ENCODE data around the gene GSKIP.

DNA sequence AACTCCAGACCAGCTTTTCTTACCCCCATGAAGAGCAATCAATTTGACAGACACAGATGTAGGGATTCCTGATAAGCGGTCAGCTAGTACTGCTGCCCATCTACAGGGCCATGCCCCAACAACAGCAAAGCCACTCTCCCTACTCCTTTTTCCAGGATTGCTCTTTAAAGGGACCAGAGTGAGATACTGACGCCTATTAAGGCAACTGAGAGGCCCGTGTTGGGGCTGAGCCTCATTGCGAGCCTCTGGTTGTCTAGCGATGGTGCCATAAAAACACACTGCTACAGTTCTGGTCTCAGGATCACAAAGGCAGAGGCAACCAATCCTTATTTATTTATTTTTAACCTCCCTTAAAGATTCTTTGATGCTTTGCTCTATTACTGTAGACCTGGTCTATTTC is 59.7 kb downstream of the GSKIP start:
- TF ChIP-seq, protein P1, sequence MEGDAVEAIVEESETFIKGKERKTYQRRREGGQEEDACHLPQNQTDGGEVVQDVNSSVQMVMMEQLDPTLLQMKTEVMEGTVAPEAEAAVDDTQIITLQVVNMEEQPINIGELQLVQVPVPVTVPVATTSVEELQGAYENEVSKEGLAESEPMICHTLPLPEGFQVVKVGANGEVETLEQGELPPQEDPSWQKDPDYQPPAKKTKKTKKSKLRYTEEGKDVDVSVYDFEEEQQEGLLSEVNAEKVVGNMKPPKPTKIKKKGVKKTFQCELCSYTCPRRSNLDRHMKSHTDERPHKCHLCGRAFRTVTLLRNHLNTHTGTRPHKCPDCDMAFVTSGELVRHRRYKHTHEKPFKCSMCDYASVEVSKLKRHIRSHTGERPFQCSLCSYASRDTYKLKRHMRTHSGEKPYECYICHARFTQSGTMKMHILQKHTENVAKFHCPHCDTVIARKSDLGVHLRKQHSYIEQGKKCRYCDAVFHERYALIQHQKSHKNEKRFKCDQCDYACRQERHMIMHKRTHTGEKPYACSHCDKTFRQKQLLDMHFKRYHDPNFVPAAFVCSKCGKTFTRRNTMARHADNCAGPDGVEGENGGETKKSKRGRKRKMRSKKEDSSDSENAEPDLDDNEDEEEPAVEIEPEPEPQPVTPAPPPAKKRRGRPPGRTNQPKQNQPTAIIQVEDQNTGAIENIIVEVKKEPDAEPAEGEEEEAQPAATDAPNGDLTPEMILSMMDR (IDR thresholded peaks at IDR 0.05), result no peak
- no peak for TF ChIP-seq POLR2A (IDR thresholded peaks at IDR 0.05)

Data from uterus (tissue), 2 donors.